IPS-15b (cell line): ENCODE data around the gene RIC1.
"Not testable (repeated sequence)": the region's sequence is repeated elsewhere in the genome, so short reads cannot be mapped to it uniquely, and the experiment has no call there.

ENCODE experiments used
- H3K27me3 ChIP-seq: one replicate; pipeline ENCODE4 v1.6.1; 2013; ENCODE audit warnings: low read length; ENCODE audit not compliant: control insufficient read depth, insufficient read depth
- H3K36me3 ChIP-seq: one replicate; pipeline ENCODE4 v1.6.1; 2013; ENCODE audit warnings: low read length; ENCODE audit not compliant: control insufficient read depth, insufficient read depth
- H3K4me1 ChIP-seq: one replicate; pipeline ENCODE4 v1.6.1; 2013; ENCODE audit warnings: mild to moderate bottlenecking, low read length; ENCODE audit not compliant: control insufficient read depth, insufficient read depth
- H3K4me3 ChIP-seq: one replicate; pipeline ENCODE4 v1.5.1; 2013; ENCODE audit warnings: low read depth, low read length
- H3K9ac ChIP-seq: one replicate; pipeline ENCODE4 v1.6.1; 2013; ENCODE audit warnings: low read depth, mild to moderate bottlenecking, low read length
- H3K9me3 ChIP-seq: one replicate; pipeline ENCODE4 v1.6.1; 2013; ENCODE audit warnings: mild to moderate bottlenecking, low read length; ENCODE audit not compliant: control insufficient read depth, insufficient read depth

Gene RIC1

DNA sequence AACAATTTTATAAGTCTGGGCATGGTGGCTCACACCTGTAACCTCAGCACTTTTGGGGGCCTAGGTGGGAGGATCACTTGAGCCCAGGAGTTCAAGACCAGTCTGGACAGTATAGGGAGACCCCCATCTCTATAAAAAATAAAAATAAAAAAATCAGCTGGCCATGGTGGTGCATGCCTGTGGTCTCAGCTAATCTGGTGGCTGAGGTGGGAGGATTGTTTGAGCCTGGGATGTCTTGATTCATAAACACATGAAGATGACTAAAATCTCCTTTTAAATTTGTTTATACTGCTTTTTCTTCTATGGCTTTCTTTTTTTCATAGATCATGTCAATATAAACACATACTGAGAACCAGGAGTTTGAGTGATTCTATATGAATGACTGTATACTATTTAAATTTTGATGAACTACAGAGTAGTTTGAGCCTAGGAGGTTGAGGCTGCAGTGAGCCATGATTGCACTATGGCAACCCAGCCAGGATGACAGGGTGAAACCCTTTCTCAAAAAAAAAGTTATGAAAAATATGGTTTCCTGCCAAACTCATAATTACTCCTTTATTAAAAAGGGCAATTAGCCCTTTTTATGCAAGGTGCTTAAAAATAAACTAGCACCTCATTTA is 14.2 kb downstream of the RIC1 start:
- Histone ChIP-seq H3K4me1 (no peaks in the 10 kb centered on the region), H3K27me3 (no peaks in the 10 kb centered on the region), H3K9ac (no peak overlapping the region), H3K4me3 (no peak overlapping the region), H3K9me3 (no peaks in the 10 kb centered on the region), H3K36me3 (no peaks in the 10 kb centered on the region)

- Histone ChIP-seq H3K27me3 (no peaks in the 10 kb centered on the region), H3K4me1 (no peaks in the 10 kb centered on the region), H3K36me3 (no peaks in the 10 kb centered on the region), H3K9me3 (no peaks in the 10 kb centered on the region), H3K9ac (no peak overlapping the region), H3K4me3 (no peak overlapping the region)
Measured at GRCh38 chr9:5644501-5644900, 15.6 kb downstream of the RIC1 start.

GRCh38 chr9:5646116-5646515 is 17.2 kb downstream of the RIC1 start:
- Histone ChIP-seq H3K9me3 (no peaks in the 10 kb centered on the region), H3K36me3 (no peaks in the 10 kb centered on the region), H3K9ac (no peak overlapping the region), H3K4me1 (no peaks in the 10 kb centered on the region), H3K4me3 (no peak overlapping the region), H3K27me3 (no peaks in the 10 kb centered on the region)

GRCh38 chr9:5650356-5651105 is 21.6 kb downstream of the RIC1 start:
- no peaks in the 10 kb centered on the region for H3K9me3 ChIP-seq

DNA sequence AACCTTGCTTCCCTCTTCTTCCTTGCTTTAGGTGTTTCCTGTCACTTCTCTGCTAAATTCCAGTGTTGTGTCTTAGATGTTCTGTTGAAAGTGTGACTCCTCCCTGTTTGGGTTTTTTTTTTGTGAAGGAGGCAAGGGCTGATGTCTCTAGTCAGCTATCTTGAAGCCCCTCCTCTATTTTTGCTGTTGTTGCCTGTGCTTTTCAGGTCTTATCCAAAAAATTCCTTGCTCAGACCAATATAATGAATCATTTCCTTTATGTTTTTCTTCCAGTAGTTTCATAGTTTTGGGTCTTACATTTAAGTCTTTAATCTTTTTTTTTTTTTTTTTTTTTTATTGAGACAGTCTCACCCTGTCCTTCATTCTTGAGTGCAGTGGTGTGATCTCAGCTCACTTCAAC is 22.3 kb downstream of the RIC1 start:
- H3K9me3 ChIP-seq, result no peaks in the 10 kb centered on the region

More at GRCh38 chr9:5650356-5651105, 21.6 kb downstream of the RIC1 start:
- H3K4me3 ChIP-seq, result no peak overlapping the region
- no peak overlapping the region for H3K9ac ChIP-seq
- H3K27me3 ChIP-seq, result no peaks in the 10 kb centered on the region
- H3K36me3 ChIP-seq, result no peaks in the 10 kb centered on the region
- H3K4me1 ChIP-seq, result no peaks in the 10 kb centered on the region

GRCh38 chr9:5652821-5653220 is 23.9 kb downstream of the RIC1 start:
- H3K4me3 ChIP-seq, result no peak overlapping the region
- no peaks in the 10 kb centered on the region for H3K4me1 ChIP-seq
- no peaks in the 10 kb centered on the region for H3K36me3 ChIP-seq
- no peak overlapping the region for H3K9ac ChIP-seq
- H3K27me3 ChIP-seq, result no peaks in the 10 kb centered on the region
- H3K9me3 ChIP-seq, result no peaks in the 10 kb centered on the region

More for the DNA sequence above, 22.3 kb downstream of the RIC1 start:
- Histone ChIP-seq H3K4me1 (no peaks in the 10 kb centered on the region), H3K4me3 (no peak overlapping the region), H3K27me3 (no peaks in the 10 kb centered on the region), H3K36me3 (no peaks in the 10 kb centered on the region), H3K9ac (no peak overlapping the region)

GRCh38 chr9:5662804-5663203 is 33.9 kb downstream of the RIC1 start:
- H3K4me3 ChIP-seq, H3K36me3 ChIP-seq, H3K9ac ChIP-seq, H3K27me3 ChIP-seq, H3K9me3 ChIP-seq, H3K4me1 ChIP-seq: not testable (repeated sequence)

- Histone ChIP-seq H3K9me3 (no peaks in the 10 kb centered on the region), H3K4me3 (no peak overlapping the region), H3K27me3 (peaks cover 6% of the 10 kb centered on the region), H3K4me1 (no peaks in the 10 kb centered on the region), H3K9ac (no peak overlapping the region), H3K36me3 (no peaks in the 10 kb centered on the region)
Measured at GRCh38 chr9:5665059-5665458, 36.2 kb downstream of the RIC1 start.

DNA sequence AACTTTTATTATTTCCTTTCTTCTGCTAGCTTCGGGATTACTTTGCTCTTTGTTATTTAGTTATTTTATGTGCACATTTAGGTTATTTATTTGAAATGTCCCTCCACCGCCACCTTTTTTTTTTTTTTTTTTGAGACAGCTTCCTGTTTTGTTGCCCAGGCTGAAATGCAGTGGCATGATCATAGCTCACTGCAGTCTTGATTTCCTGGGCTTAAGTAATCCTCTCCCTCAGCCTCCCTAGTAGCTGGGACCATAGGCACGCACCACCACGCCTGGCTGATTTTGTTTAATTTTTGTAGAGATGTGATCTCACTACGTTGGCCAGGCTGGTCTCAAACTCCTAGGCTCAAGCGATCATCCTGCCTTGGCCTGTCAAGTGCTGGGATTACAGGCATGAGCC is 38.5 kb downstream of the RIC1 start:
- peaks cover 6% of the 10 kb centered on the region for H3K27me3 ChIP-seq
- H3K4me1 ChIP-seq, result no peaks in the 10 kb centered on the region
- H3K4me3 ChIP-seq, result no peak overlapping the region
- no peaks in the 10 kb centered on the region for H3K36me3 ChIP-seq
- H3K9ac ChIP-seq, result no peak overlapping the region
- H3K9me3 ChIP-seq, result no peaks in the 10 kb centered on the region

DNA sequence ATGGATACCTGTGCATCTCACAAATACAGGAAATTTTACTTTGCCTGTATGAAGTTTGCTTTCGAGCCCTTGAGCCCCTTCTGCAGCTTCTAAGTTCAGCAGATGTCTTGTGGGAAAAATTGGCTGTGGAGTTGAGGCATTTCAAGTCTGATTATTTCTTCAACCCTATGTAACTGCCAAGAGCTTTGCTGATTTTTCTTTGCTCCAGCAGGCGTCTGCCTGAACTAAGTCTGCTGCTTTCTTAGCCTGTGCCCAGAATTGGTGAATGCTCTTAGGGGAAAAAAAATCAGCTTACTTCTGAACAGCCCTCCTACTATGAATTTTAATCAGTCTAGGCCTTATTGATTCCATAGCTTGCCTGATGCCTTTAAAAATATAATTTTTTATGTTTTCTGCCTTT is 41.2 kb downstream of the RIC1 start:
- no peak overlapping the region for H3K9ac ChIP-seq
- H3K27me3 ChIP-seq, result no peaks in the 10 kb centered on the region
- H3K4me1 ChIP-seq, result no peaks in the 10 kb centered on the region
- no peaks in the 10 kb centered on the region for H3K36me3 ChIP-seq
- no peak overlapping the region for H3K4me3 ChIP-seq
- H3K9me3 ChIP-seq, result no peaks in the 10 kb centered on the region

DNA sequence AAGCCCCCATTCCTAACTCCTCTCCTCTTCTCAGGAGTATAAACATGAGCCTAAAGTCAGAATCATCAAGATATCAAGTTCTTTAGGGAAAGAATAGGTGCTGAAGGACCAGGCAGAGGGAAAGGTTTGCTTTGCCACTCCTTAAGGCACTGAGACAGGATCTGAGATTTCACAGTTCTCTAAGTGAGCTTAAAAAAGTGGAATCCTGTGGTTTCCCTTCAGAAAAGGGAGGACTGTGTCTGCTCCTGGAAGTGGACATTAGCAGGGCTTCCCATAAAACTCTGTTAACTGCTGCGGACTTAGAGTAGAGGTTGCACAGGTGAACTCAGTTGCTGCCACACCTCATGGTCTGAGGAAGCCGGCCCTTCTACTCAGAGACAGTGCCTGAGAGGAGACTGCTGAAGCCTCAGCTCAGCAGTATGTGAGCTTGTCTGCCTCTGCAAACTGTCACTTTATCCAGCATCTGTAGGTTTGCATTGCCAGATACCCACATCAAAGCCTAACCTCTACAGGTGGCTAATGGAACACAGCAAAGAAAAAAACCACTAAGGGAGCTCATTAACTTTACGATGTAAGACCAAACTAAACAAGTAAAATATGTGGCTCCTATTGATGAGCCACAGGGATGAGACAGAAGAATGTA is 42.9 kb downstream of the RIC1 start:
- Histone ChIP-seq H3K9me3 (no peaks in the 10 kb centered on the region), H3K27me3 (no peaks in the 10 kb centered on the region), H3K4me1 (no peaks in the 10 kb centered on the region), H3K36me3 (no peaks in the 10 kb centered on the region), H3K9ac (no peak overlapping the region), H3K4me3 (no peak overlapping the region)

DNA sequence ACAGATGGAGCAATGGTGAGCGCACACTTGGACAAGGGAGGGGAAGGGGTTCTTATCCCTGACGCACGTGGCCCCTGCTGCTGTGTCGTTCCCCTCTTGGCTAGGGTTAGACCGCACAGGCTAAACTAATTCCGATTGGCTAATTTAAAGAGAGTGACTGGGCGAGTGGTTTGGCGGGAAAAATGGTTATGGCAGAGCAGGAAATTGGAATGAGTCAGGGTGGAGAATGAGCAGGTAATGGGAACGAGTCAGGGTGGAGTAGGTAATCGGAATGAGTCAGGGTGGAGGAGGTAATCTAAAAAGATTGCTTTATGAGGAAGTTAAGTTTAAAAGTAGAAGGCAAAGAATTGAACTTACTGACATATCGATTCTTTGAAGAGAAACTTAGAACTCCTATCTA is 46.1 kb downstream of the RIC1 start:
- not testable (repeated sequence) for H3K9ac ChIP-seq, H3K4me3 ChIP-seq, H3K4me1 ChIP-seq, H3K27me3 ChIP-seq, H3K9me3 ChIP-seq, H3K36me3 ChIP-seq
